Measurements from ENCODE around the gene WDR90. TPM values are rescaled to one million over a fixed set of nuclear protein-coding genes. Genes with fewer than 3 reads are reported as not detected.

Gene WDR90
- total and polyA plus RNA-seq, 12 donors, result 3.0 to 162 (median 26.9) TPM

DNA sequence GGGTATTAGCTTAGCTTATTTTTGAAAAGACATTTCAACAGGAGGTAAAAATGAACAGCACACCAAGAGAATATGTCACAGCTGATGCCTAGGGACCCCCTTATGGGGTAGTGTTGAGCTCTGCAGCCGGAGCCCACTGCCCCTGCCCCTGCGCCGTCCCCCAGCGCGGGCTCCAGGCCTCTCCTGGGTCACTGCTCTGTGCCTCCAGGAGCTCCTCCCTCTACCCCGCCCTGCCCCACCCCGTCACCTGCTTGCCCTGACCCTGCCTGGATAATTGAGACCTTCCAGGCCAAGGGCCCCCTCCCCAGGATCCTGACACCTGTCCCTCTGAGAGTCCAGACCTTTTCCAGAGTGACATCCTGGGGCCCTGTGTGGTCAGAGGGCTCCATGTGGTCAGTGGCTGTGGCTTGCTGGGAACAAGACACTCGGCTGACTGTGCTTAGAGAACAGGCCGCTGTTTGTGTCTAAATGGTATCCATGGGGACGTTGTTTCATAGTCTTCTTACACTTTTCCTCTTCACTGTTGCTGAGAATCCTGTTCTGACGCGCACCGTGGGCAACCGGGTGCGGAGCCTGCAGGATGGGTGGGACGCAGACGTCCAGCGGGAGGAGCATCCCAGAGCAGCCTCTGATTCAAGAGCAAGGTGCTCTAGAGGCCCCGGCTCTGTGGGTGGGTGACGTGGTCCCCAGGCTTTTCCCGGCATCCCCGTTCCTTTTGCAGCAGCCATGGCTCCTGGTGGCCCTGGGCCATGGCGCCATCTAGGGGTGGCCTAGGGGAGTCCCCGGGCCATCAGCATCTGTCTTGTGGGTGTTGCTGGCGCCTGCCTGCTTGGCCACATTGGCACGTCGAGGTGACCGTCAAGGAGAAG lies 38.4 kb upstream of the WDR90 start:
- no peaks in the 10 kb centered on the region for H3K27me3 ChIP-seq
- H3K27ac ChIP-seq, result no peak overlapping the region
- H3K36me3 ChIP-seq (replicated peaks in 1 of 2), result no peaks in the 10 kb centered on the region
- TF ChIP-seq, protein P1, sequence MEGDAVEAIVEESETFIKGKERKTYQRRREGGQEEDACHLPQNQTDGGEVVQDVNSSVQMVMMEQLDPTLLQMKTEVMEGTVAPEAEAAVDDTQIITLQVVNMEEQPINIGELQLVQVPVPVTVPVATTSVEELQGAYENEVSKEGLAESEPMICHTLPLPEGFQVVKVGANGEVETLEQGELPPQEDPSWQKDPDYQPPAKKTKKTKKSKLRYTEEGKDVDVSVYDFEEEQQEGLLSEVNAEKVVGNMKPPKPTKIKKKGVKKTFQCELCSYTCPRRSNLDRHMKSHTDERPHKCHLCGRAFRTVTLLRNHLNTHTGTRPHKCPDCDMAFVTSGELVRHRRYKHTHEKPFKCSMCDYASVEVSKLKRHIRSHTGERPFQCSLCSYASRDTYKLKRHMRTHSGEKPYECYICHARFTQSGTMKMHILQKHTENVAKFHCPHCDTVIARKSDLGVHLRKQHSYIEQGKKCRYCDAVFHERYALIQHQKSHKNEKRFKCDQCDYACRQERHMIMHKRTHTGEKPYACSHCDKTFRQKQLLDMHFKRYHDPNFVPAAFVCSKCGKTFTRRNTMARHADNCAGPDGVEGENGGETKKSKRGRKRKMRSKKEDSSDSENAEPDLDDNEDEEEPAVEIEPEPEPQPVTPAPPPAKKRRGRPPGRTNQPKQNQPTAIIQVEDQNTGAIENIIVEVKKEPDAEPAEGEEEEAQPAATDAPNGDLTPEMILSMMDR (IDR thresholded peaks at IDR 0.05), result peak; percentile 54 to 76 (median 68)
- no peak for TF ChIP-seq POLR2A (IDR thresholded peaks at IDR 0.05)
- no peak overlapping the region for H3K4me3 ChIP-seq
- no peaks in the 10 kb centered on the region for H3K9me3 ChIP-seq (replicated peaks in 1 of 3)
- peak in 6 of 7 donors; percentile 50 to 84 (median 70) for DNase-seq
- intact Hi-C loops (cut with DNase I), result no loop called here
- 67 to 84% (median 68%) methylated on average over 16 to 28 of the region's 28 CpGs for WGBS, 4 donors
- no peaks in the 10 kb centered on the region for H3K4me1 ChIP-seq (replicated peaks in 1 of 2)

DNA sequence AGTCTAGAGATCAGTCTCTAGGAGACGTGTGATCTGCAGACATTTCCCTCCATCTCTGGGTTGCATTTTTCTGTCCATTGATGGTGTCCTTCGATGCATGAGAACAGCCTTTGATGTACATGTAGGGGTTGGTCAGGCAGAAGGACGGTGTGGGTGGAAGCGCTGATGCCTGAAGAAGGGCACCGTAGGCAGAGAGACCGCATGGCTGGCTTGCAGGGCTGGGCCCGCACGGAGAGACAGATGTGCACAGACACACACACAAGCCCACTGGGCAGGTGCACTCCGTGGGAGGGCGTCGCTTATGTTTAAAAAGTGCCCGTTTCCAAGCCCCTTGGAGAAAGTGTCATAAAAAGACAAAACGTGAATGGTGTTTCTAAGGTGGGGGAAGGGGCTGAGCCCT lies 34.0 kb upstream of the WDR90 start:
- TF ChIP-seq POLR2A (IDR thresholded peaks at IDR 0.05), result no peak
- TF ChIP-seq, protein P1 (IDR thresholded peaks at IDR 0.05), result no peak
- intact Hi-C loops (cut with DNase I), result no loop called here
- no peak overlapping the region for H3K4me3 ChIP-seq
- WGBS, 4 donors, result 88 to 94% (median 91%) methylated on average over 13 of the region's 13 CpGs
- no peaks in the 10 kb centered on the region for H3K4me1 ChIP-seq (replicated peaks in 1 of 2)
- H3K27ac ChIP-seq, result no peak overlapping the region
- H3K36me3 ChIP-seq (replicated peaks in 1 of 2), result no peaks in the 10 kb centered on the region
- H3K9me3 ChIP-seq (replicated peaks in 1 of 3), result no peaks in the 10 kb centered on the region
- H3K27me3 ChIP-seq, result no peaks in the 10 kb centered on the region
- DNase-seq, result no peak

DNA sequence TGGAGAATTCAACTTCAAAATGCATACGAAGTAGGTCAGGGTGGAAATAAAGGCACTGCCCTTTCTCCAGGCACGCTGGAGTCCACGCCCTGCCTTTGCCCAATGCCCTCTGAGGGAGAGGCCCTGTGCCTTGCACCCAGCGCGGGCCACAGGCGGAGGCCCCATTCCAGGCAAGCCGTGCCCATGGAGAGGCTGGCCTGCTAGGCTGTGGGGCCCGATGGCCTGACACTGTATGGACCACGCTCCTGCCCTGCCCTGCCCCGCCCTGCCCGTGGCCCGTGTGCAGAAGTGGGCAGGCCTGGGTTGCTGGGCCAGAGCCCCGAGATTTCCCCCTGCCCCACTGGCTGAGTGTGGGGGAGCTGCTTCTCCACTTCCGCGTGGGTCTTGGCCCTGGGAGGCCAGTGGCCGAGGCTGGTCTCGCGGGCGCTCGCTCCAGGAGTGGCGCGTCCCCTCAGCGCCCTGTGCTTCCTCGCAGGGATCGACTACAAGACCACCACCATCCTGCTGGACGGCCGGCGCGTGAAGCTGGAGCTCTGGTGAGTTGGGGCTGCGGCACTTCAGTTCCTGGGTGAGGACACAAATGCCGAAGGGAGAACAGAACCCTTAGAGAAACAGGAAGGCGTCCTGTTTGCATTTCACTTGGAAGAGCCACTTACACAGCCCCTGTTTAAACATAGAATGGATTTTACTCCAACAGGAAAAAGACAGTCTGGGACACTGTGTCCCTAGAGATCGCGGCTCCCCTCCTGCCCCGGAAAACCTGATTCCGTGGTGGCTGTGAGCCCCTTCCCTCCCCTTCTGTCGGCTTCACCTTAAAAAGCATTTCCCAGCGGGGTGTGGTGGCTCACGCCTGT lies 32.2 kb upstream of the WDR90 start:
- no peaks in the 10 kb centered on the region for H3K9me3 ChIP-seq (replicated peaks in 1 of 3)
- H3K36me3 ChIP-seq (replicated peaks in 1 of 2), result no peaks in the 10 kb centered on the region
- no peak for DNase-seq
- H3K4me1 ChIP-seq (replicated peaks in 1 of 2), result no peaks in the 10 kb centered on the region
- no peak overlapping the region for H3K4me3 ChIP-seq
- no peak for TF ChIP-seq POLR2A (IDR thresholded peaks at IDR 0.05)
- TF ChIP-seq, protein P1 (IDR thresholded peaks at IDR 0.05), result no peak
- intact Hi-C loops (cut with DNase I), result no loop called here
- no peak overlapping the region for H3K27ac ChIP-seq
- H3K27me3 ChIP-seq, result no peaks in the 10 kb centered on the region
- 95 to 96% (median 96%) methylated on average over 24 to 39 of the region's 39 CpGs for WGBS, 4 donors

DNA sequence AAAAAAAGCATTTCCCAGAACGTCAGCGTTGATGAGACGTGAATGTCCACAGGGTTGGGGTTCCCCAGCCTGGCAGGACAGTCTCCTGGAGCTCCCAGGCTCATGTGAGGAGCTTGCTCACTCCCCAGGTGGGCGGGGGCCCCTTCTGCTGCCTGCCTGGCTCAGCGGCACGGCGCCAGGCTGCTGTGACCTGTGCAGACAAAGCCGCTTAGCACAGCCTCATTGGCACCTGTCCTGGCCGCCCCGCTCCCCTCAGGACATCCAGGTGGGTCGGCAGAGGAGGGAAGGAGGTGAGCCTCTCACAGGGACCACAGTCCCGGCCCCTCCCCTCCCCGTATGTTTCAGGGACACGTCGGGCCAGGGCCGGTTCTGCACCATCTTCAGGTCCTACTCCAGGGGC lies 31.3 kb upstream of the WDR90 start:
- 79 to 84% (median 82%) methylated on average over 16 of the region's 16 CpGs for WGBS, 4 donors
- Histone ChIP-seq H3K36me3 (replicated peaks in 1 of 2) (no peaks in the 10 kb centered on the region), H3K4me1 (replicated peaks in 1 of 2) (no peaks in the 10 kb centered on the region), H3K9me3 (replicated peaks in 1 of 3) (no peaks in the 10 kb centered on the region), H3K27ac (no peak overlapping the region), H3K4me3 (no peak overlapping the region), H3K27me3 (no peaks in the 10 kb centered on the region)
- intact Hi-C loops (cut with DNase I), result no loop called here
- no peak for DNase-seq
- TF ChIP-seq POLR2A (IDR thresholded peaks at IDR 0.05), result no peak
- TF ChIP-seq, protein P1 (IDR thresholded peaks at IDR 0.05), result no peak

Measured in adrenal gland (tissue), 12 donors.